GM04504 (cell line): Measurements from ENCODE around the gene DDR2.
"Not testable (repeated sequence)": the region's sequence is repeated elsewhere in the genome, so short reads cannot be mapped to it uniquely, and the experiment has no call there.

Experiments used
- DNase-seq: peaks from one replicate; pipeline ENCODE4 v3.0.0-alpha.2; 2012; ENCODE audit warnings: low read depth

Gene DDR2

GRCh38 chr1:162632217-162632666 is at the start of gene DDR2:
Gene DDR2, plus strand, starts transcription at chr1:162632464. Its CDS starts 86,600 bp downstream, at chr1:162719064.
- DNase-seq = peak; percentile 97

DNA sequence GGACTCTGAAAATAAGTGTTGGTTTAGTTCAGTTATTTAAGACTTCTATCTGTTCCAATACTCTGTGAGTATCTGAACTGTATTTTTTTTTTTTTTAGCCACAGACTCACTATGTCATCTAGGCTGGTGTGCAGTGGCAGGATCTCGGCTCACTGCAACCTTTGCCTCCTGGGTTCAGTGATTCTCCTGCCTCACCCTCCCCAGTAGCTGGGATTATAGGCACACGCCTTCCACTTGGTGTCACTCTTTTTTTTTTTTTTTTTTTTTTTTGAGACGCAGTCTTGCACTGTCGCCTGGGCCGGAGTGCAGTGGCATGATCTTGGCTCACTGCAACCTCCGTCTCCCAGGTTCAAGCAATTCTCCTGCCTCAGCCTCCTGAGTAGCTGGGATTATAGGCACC is 49.4 kb upstream of the DDR2 start:
- DNase-seq = not testable (repeated sequence)

DNA sequence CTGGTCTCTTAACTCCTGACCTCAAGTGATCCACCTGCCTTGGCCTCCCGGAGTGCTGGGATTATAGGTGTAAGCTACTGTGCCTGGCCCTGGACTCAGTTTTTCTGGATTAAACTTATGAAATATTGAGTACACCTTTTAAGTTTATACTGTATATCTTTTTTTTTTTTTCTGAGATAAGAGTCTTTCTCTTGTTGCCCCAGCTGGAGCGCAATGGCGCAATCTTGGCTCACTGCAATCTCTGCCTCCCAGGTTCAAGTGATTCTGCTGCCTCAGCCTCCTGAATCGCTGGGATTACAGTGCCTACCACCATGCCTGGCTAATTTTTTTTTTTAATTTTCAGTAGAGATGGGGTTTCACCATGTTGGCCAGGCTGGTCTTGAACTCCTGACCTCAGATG is 47.2 kb upstream of the DDR2 start:
- not testable (repeated sequence) for DNase-seq

GRCh38 chr1:162587347-162587746 is 44.9 kb upstream of the DDR2 start:
- DNase-seq = no peak

DNA sequence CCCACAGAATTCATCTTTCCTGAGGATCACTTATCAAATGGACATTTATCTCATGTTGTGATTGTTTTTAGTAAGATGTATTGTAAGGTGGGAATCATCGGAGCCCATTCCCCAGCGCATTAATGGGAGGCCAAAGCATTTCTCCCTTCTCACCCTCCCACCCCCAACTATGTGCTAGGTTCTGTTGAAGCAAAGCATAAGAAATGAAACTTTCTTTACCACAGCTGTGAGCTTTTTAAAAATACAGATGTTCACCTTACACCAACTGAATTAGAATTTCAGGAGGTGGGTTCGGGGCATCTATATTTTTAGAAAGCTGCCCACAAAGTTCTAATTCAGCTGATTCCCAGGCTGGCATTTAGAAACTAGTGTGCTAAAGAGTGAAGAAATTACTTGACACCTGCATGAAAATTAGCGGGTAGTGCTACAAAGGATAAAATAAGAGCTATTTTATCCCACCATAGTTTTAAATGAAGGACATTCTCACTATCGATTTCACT is 44.5 kb upstream of the DDR2 start:
- no peak for DNase-seq

- DNase-seq = no peak
These were observed 42.2 kb upstream of the DDR2 start for GRCh38 chr1:162590101-162590500.

DNA sequence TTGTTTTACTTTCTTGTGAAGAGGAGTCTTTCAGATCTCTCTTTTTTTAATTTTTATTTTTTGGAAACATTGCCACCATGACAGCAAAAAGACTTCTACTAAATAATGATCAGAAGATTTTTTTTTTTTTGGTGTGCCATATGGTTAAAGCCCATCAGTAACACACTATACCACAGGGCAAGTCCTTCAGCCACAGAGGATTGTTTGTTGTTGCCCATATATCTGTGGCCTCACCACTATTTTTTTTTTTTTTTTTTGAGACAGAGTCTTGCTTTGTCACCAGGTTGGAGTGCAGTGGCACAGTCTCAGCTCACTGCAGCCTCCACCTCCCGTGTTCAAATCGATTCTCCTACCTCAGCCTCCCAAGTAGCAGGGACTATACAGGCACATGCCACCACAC is 41.6 kb upstream of the DDR2 start:
- DNase-seq = no peak

DNA sequence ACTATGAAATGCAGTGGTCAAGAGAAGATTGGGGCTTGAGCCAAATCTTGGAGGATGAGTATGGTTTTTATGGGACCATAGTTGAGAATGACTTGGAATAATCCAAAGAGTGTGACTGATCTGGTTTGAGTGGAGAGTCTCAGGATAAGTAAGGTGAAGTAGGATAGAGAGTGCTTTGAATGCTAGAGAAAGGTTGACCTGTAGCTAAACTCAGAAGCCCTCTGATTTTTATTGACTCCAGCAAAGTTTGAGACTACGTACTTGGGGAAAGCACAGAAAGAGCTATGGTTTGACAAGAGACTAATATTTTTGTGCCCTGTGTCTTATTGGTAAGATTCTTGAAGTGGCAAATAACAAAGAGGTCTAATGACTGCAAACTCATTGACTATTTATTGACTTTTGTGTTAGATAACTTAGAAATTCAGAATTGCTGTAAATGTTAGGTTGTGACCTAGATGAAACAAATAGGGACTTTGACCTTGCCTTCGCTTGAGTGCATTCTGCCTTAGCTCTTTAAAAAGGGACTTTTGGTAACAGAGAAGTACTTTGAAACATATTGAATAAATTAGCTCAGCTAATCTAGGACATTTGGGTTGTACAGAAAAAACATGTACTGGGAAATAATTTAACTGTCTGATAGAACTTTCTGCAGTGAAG is 35.6 kb upstream of the DDR2 start:
- no peak for DNase-seq

- DNase-seq = no peak
These were observed 32.8 kb upstream of the DDR2 start for GRCh38 chr1:162599451-162599850.

- DNase-seq = not testable (repeated sequence)
These were observed 29.1 kb upstream of the DDR2 start for GRCh38 chr1:162603117-162603516.

GRCh38 chr1:162605225-162605927 is 26.9 kb upstream of the DDR2 start:
- DNase-seq = peak; percentile 65

DNA sequence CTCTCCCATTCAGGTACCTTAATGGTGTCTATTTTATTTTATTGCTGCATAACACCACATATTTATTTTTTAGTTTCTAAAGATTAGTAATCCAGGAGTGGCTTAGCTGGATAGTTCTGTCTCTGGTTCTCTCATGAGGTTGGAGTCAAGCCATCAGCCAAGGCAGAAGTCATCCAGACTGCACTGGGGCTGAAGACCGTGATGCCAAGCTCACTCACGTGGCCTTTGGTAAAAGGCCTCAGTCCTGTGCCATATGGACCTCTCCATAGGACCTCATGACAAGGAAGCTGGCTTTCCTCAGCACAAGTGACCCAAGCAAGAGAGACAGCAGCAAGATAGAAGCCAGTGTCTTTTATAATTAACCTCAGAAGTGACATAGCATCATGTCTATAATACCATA is 23.0 kb upstream of the DDR2 start:
- no peak for DNase-seq

GRCh38 chr1:162612606-162613400 is 19.5 kb upstream of the DDR2 start:
- DNase-seq = no peak

GRCh38 chr1:162616848-162617247 is 15.4 kb upstream of the DDR2 start:
- no peak for DNase-seq

DNA sequence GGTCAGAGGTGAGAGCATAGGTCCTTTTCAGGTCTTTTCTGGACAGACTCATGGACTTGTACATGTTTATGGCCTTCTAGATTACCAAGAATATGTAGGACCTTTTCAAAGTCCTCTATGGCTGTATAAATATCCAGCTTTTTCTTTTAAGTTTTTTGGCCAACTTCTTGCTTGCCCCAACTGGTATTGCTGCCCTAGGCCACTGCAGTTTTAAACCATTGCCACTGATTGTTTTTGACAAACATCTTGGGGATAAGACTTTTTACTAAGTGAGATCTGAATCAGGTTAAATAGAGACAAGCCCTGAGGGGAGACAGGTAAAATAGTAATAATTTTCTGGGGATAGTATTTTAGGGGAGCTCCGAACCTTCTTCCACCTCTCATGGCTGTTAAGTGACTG is 14.8 kb upstream of the DDR2 start:
- no peak for DNase-seq

GRCh38 chr1:162619076-162619475 is 13.2 kb upstream of the DDR2 start:
- DNase-seq = no peak

DNA sequence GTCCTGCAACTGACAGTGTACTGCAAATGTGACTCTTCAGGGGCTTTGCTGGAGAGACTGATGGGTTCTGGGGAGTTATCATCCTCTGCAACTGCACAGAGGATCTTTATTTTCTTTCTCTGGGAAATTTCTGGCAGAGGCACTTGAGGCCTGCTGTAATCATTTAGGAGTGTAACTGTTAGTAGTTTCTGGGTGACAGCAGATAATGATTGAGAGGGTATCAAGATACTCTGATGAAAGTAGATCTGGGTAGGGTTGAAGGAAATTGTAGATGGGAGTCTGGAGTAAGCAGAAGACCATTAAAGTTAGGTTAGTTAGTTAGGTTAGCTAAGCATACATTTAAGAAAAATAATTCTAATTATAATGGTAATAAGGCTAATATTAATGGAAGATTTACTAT is 11.0 kb upstream of the DDR2 start:
- DNase-seq = no peak

- DNase-seq = no peak
These were observed 6.6 kb upstream of the DDR2 start for GRCh38 chr1:162625679-162626078.

DNA sequence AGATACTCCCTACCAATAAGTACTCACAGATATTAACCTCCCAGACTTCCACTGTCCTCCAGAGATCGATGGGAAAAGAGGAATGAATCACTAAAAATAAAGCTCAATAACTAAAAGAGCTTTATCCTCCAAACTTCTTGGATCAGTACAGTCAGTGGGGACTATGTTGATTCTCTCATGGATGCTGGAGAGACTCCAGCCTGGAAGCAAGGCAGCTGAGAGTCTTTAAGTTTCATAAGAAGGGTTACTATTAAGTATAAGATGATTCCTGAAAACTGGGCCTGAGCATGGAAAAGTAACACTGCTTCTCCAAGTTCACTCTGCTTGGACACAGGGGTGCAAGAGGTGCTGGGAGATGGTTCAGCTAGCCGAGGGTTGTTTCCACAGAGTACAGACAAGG is 6.2 kb upstream of the DDR2 start:
- no peak for DNase-seq

DNA sequence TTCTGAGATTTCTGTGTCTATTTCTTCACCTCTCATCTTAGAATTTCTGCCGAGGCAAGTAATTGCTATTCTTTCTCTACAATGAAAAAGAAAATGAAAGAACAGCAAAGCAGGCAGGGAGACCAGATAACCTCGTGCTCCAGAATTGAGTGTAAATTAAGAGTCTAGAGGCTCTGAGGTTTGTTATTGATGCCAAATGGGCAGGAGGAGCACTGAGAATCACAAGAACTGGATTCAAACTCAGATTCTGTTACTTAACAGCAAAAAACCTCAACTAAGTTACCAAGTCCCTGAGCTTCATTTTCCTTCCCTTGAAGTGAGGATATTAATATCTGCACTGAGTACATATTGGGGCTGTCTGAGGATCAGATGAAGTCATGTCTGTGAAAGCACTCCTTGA is 5.5 kb upstream of the DDR2 start:
- DNase-seq = no peak

DNA sequence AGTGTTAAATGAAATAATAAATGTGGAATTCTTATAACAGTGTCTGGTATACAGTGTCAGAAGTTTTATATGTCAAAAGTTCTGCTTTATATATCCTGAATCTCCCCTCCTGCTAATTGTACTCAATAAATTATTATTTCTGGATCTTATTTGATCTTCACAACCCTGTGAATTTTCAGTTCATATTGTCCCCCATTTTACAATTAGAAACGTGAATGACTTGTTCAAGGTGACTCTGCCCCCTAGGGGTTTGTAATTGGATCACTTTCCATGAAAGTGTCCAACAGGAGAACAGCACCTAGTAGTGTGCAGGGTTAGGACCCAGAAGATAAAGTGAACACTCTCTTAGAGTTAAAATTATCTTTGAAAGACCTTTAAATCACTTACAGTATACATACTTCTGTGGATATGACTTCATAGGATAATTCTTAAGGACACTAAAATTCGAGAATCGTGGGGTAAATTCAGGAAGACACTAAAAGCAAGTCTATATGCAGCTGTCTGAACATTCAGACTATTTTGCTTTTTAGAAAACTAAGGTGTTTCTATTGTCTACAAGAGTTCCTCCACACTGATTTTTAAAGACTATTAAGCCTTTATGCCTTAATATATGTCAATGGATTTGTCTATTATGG is 4.5 kb upstream of the DDR2 start:
- no peak for DNase-seq

DNA sequence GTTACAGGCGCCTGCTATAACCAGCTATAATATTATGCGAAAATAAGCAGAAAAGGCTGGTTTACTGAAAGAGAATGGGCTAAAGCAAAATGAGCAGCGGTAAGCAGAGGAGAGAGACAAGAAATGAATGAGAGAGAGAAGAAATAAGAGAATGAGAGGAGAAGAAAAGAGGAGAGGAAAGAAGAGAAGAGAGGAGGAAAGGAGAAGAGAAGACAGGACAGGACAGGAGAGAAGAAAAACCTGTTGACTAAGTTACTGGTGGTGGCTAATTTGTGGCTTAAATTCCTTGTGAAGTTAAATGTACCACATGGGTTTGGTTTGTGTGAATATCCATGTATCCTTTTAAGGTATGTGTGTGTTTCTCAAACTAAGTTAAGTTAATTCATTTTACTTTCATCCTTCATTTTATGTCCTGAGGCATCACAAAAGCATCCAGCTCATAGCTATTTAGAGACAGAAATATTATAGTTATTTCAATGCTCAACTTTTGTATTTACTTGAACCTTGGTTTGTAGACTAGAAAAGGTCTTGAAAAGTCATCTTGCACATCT is 3.1 kb upstream of the DDR2 start:
- no peak for DNase-seq
